ENCODE data around the gene PHF21A. TPM values are rescaled to one million over a fixed set of nuclear protein-coding genes. Genes with fewer than 3 reads are reported as not detected.

PHF21A gene
- total and polyA plus RNA-seq, 2 of the 13 experiments (the other 11 are each of a cell fraction or from before 2014, with no cell fraction given): 4.1 to 34.6 TPM

- no peak for TF ChIP-seq GATAD2A (CRISPR knock-in tag; IDR thresholded peaks at IDR 0.05)
- TF ChIP-seq TSC22D2 (CRISPR knock-in tag; IDR thresholded peaks at IDR 0.05; ENCODE audit: borderline replicate concordance): no peak
- no peak for TF ChIP-seq NR3C1 (CRISPR knock-in tag; IDR thresholded peaks at IDR 0.05)
Observed at GRCh38 chr11:46038529-46038928, 82.7 kb downstream of the PHF21A start (continued).

- no peaks in the 10 kb centered on the region; a peak in 1 of 5 replicates for H3K36me3 ChIP-seq (replicated peaks in 1 of 2; ENCODE audit: control insufficient read depth in 1 of 2, insufficient read depth in 2 of 2, low read length in 2 of 2)
- POLR2A ChIA-PET: no interaction called here
- H2AFZ ChIP-seq (ENCODE audit: low read length): no peak overlapping the region
- FAIRE-seq (no peak), DNase-seq (ENCODE audit: low spot score) (no peak), ATAC-seq (no peak)
- no peak overlapping the region for H3K4me2 ChIP-seq (ENCODE audit: low read depth, low read length)
- H3K4me1 ChIP-seq (ENCODE audit: insufficient read depth, low read length): no peaks in the 10 kb centered on the region
- intact Hi-C loops (cut with micrococcal nuclease; ENCODE audit: unreplicated experiment): no loop called here
- TF ChIP-seq ZSCAN29 (CRISPR knock-in tag; conservative IDR thresholded peaks at IDR 0.05): no peak
- no peak for TF ChIP-seq MZF1 (CRISPR knock-in tag; IDR thresholded peaks at IDR 0.05; ENCODE audit: borderline replicate concordance)
- TF ChIP-seq ZNF749 (CRISPR knock-in tag; IDR thresholded peaks at IDR 0.05; ENCODE audit: borderline replicate concordance): no peak
- no peak for TF ChIP-seq ZBTB2 (CRISPR knock-in tag; IDR thresholded peaks at IDR 0.05; ENCODE audit: low read depth)
- no peak for TF ChIP-seq ZNF207 (IDR thresholded peaks at IDR 0.05; ENCODE audit: borderline replicate concordance)
- TF ChIP-seq PRPF4 (IDR thresholded peaks at IDR 0.05; ENCODE audit: low read depth, low read length, poor library complexity, severe bottlenecking): no peak
- no peak for TF ChIP-seq DMAP1 (CRISPR knock-in tag; IDR thresholded peaks at IDR 0.05)
- TF ChIP-seq SAP130 (CRISPR knock-in tag; IDR thresholded peaks at IDR 0.05; ENCODE audit: low read depth): no peak
- no peak for TF ChIP-seq NCOA2 (CRISPR knock-in tag; IDR thresholded peaks at IDR 0.05)
- no peak for TF ChIP-seq FOXO1 (CRISPR knock-in tag; IDR thresholded peaks at IDR 0.05)
- no peak for TF ChIP-seq ZNF75D (CRISPR knock-in tag; IDR thresholded peaks at IDR 0.05; ENCODE audit: borderline replicate concordance)
- TF ChIP-seq POLR2A (IDR thresholded peaks at IDR 0.05; ENCODE audit: insufficient read depth in 1 of 2, low read depth in 2 of 2, low read length in 2 of 2): no peak
- TF ChIP-seq ZNF598 (CRISPR knock-in tag; IDR thresholded peaks at IDR 0.05; ENCODE audit: borderline replicate concordance): no peak
- TF ChIP-seq U2AF1 (optimal IDR thresholded peaks at IDR 0.05; ENCODE audit: low read depth, low read length): no peak
- no peak for TF ChIP-seq SMC3 (IDR thresholded peaks at IDR 0.05; ENCODE audit: low read length)
- no peak for TF ChIP-seq ATF6 (CRISPR knock-in tag; conservative IDR thresholded peaks at IDR 0.05)
- no peaks in the 10 kb centered on the region for H3K9me3 ChIP-seq (ENCODE audit: low read length)
- in situ Hi-C loops (cut with HindIII; ENCODE audit: extremely low pct_ligation_motif_present, low pct_unique_long_range_greater_than_20kb): no loop called here
- H3K4me3 ChIP-seq (replicated peaks in 1 of 3; ENCODE audit: insufficient read depth in 1 of 3, low read depth in 2 of 3, low read length in 3 of 3): no peak overlapping the region
- H3K27ac ChIP-seq (ENCODE audit: extremely low read length, insufficient read depth, low read length): no peak overlapping the region
- BruUV-seq (replicated peaks): no TSS peak
- no peaks in the 10 kb centered on the region; a peak in 1 of 5 replicates for H3K27me3 ChIP-seq (ENCODE audit: control insufficient read depth in 1 of 2, insufficient read depth in 2 of 2, low read length in 2 of 2)
- WGBS (ENCODE audit: low lambda C conversion rate): 96% methylated on average over 2 of the region's 2 CpGs
- no peaks in the 10 kb centered on the region for H3K79me2 ChIP-seq (ENCODE audit: insufficient read depth, low read length)
- H4K20me1 ChIP-seq (ENCODE audit: insufficient read depth, low read length): no peaks in the 10 kb centered on the region
- H3K9ac ChIP-seq (ENCODE audit: insufficient read depth, low read depth, low read length): no peak overlapping the region
- CTCF ChIA-PET (ENCODE audit: low intra/inter-chr PET ratio, low total read pairs): no interaction called here
Observed at GRCh38 chr11:46036969-46037368, 84.3 kb downstream of the PHF21A start.
